Caco-2 (cell line): ENCODE data around the gene CSNK1A1. TPM values are rescaled to one million over a fixed set of nuclear protein-coding genes. Genes with fewer than 3 reads are reported as not detected.

Experiments used
- BruUV-seq: library from RNA; stranded (reverse); fragments of 400-500 nt; replicated peaks from 2 replicates; lab custom pipeline; 2021; lab: Mats Ljungman, UMichigan
- CTCF ChIA-PET: fragments of 300-600 bp; sonication (Branson Sonifier 250); formaldehyde crosslinking; loops from one replicate; lab custom pipeline; 2022; ENCODE audit warnings: antibody characterized with exemption; lab: Charles Lee
- POLR2A ChIA-PET: fragments of 300-600 bp; sonication (Branson Sonifier 250); formaldehyde crosslinking; loops from one replicate; lab custom pipeline; 2022; ENCODE audit warnings: antibody characterized with exemption; lab: Charles Lee
- DNase-seq, 2 experiments: peaks; one replicate each; pipeline versions ENCODE4 v3.0.0 to v3.0.0-alpha.2; 2020 to 2022
- H3K27me3 ChIP-seq: replicated peaks from 2 replicates; pipeline ENCODE4 v1.6.0; 2011; ENCODE audit warnings: low read length; ENCODE audit not compliant: control insufficient read depth, insufficient read depth
- H3K36me3 ChIP-seq: 2 replicates; pipeline ENCODE4 v1.5.1; 2011; ENCODE audit warnings: low read length; ENCODE audit not compliant: control insufficient read depth, insufficient read depth
- H3K4me1 ChIP-seq: fragments of 250-450 bp; sonication (Bioruptor Pico); 2 replicates; pipeline ENCODE4 v1.5.1; 2020; ENCODE audit warnings: mild to moderate bottlenecking
- H3K4me3 ChIP-seq: 2 replicates; pipeline ENCODE4 v1.5.1; 2011; ENCODE audit warnings: low read depth, mild to moderate bottlenecking, control low read depth, low read length
- H3K9me3 ChIP-seq: fragments of 250-450 bp; sonication (Bioruptor Pico); 2 replicates; pipeline ENCODE4 v1.5.1; 2020; ENCODE audit warnings: mild to moderate bottlenecking, moderate library complexity
- H3K27ac Mint-ChIP-seq: one replicate; pipeline ENCODE4 v1.8.0; 2022; ENCODE audit warnings: mixed read lengths; ENCODE audit not compliant: unreplicated experiment
- H3K27me3 Mint-ChIP-seq: one replicate; pipeline ENCODE4 v1.8.0; 2022; ENCODE audit warnings: mixed read lengths; ENCODE audit not compliant: insufficient read depth, unreplicated experiment
- H3K36me3 Mint-ChIP-seq: one replicate; pipeline ENCODE4 v1.8.0; 2022; ENCODE audit warnings: mild to moderate bottlenecking, mixed read lengths; ENCODE audit not compliant: insufficient read depth, unreplicated experiment
- H3K4me1 Mint-ChIP-seq: one replicate; pipeline ENCODE4 v1.8.0; 2022; ENCODE audit warnings: low read depth, mixed read lengths; ENCODE audit not compliant: unreplicated experiment
- H3K4me3 Mint-ChIP-seq: one replicate; pipeline ENCODE4 v1.8.0; 2022; ENCODE audit warnings: mild to moderate bottlenecking, moderate library complexity, mixed read lengths; ENCODE audit not compliant: unreplicated experiment
- H3K9me3 Mint-ChIP-seq: one replicate; pipeline ENCODE4 v1.8.0; 2022; ENCODE audit warnings: mixed read lengths; ENCODE audit not compliant: unreplicated experiment
- CTCF ChIP-seq, 2 experiments: fragments of 200-600 bp in 1 of 2; IDR thresholded peaks; 1 replicate in 1 of 2; 2 replicates in 1 of 2; pipeline versions ENCODE4 v1.5.1 to v1.8.0; 2011 to 2022; ENCODE audit warnings: antibody characterized with exemption in 1 of 2, control low read depth in 1 of 2, inconsistent platforms in 1 of 2, low read depth in 1 of 2, low read length in 1 of 2, mild to moderate bottlenecking in 1 of 2, moderate library complexity in 1 of 2; ENCODE audit not compliant: insufficient read depth in 1 of 2, severe bottlenecking in 1 of 2, unreplicated experiment in 1 of 2
- intact Hi-C: fragments of 100-400 bp; cut with micrococcal nuclease; formaldehyde crosslinking; loops from one replicate; pipeline ENCODE4 v1.10.0; 2022; ENCODE audit not compliant: unreplicated experiment
- total RNA-seq: library from RNA; stranded (reverse); gene quantifications from 2 replicates; pipeline ENCODE4 v1.2.3, GENCODE V29; 2022

CSNK1A1 gene
- total RNA-seq, 1 experiment from 2014 or later = 264 TPM

- no peaks in the 10 kb centered on the region for H3K27me3 Mint-ChIP-seq
- ChIA-PET POLR2A (no interaction called here), CTCF (interaction anchor here (0.7 kb wide), 1 partner anchor 51 kb away, joined by 3 read pairs; no protein-coding TSS in a partner anchor)
- intact Hi-C loops = no loop called here
- peaks cover 66% of the 10 kb centered on the region for H3K36me3 Mint-ChIP-seq
- H3K4me3 Mint-ChIP-seq = no peak overlapping the region
- DNase-seq = no peak
- H3K4me1 Mint-ChIP-seq = no peaks in the 10 kb centered on the region
- no peaks in the 10 kb centered on the region for H3K36me3 ChIP-seq
- TF ChIP-seq CTCF (IDR thresholded peaks at IDR 0.05; ENCODE audit: insufficient read depth in 1 of 2, low read depth in 1 of 2, low read length in 1 of 2, severe bottlenecking in 1 of 2, unreplicated experiment in 1 of 2) = no peak
- peaks cover 3% of the 10 kb centered on the region; the same call in 1 of the 2 replicates for H3K4me1 ChIP-seq
- no peak overlapping the region for H3K27ac Mint-ChIP-seq
- no peaks in the 10 kb centered on the region for H3K9me3 ChIP-seq
- no peaks in the 10 kb centered on the region for H3K27me3 ChIP-seq
- no peaks in the 10 kb centered on the region for H3K9me3 Mint-ChIP-seq
- BruUV-seq = no TSS peak
- no peak overlapping the region for H3K4me3 ChIP-seq
Observed at GRCh38 chr5:149493316-149493715, 57.9 kb downstream of the CSNK1A1 start.

- no peaks in the 10 kb centered on the region for H3K9me3 Mint-ChIP-seq
- intact Hi-C loops = no loop called here
- H3K4me3 Mint-ChIP-seq = no peak overlapping the region
- BruUV-seq = no TSS peak
- POLR2A ChIA-PET = no interaction called here
- Histone ChIP-seq H3K27me3 (no peaks in the 10 kb centered on the region), H3K4me3 (no peak overlapping the region), H3K36me3 (no peaks in the 10 kb centered on the region), H3K4me1 (peaks cover 3% of the 10 kb centered on the region; the same call in 1 of the 2 replicates), H3K9me3 (no peaks in the 10 kb centered on the region)
- no peak overlapping the region for H3K27ac Mint-ChIP-seq
- CTCF ChIA-PET = no interaction called here
- no peaks in the 10 kb centered on the region for H3K4me1 Mint-ChIP-seq
- TF ChIP-seq CTCF (IDR thresholded peaks at IDR 0.05; ENCODE audit: insufficient read depth in 1 of 2, low read depth in 1 of 2, low read length in 1 of 2, severe bottlenecking in 1 of 2, unreplicated experiment in 1 of 2) = no peak
- H3K27me3 Mint-ChIP-seq = no peaks in the 10 kb centered on the region
- H3K36me3 Mint-ChIP-seq = peaks cover 66% of the 10 kb centered on the region
- DNase-seq = no peak
Observed at GRCh38 chr5:149492781-149493180, 58.5 kb downstream of the CSNK1A1 start.

GRCh38 chr5:149490599-149491485 is 60.4 kb downstream of the CSNK1A1 start:
- H3K9me3 Mint-ChIP-seq = no peaks in the 10 kb centered on the region
- H3K27me3 ChIP-seq = no peaks in the 10 kb centered on the region
- no peak overlapping the region for H3K4me3 ChIP-seq
- no peak for DNase-seq
- BruUV-seq = no TSS peak
- no peaks in the 10 kb centered on the region for H3K9me3 ChIP-seq
- H3K4me3 Mint-ChIP-seq = no peak overlapping the region
- peaks cover 69% of the 10 kb centered on the region for H3K36me3 Mint-ChIP-seq
- POLR2A ChIA-PET = no interaction called here
- H3K36me3 ChIP-seq = no peaks in the 10 kb centered on the region
- no peaks in the 10 kb centered on the region for H3K27me3 Mint-ChIP-seq
- intact Hi-C loops = no loop called here
- peak in 1 of 2 experiments; percentile 1 for TF ChIP-seq CTCF (IDR thresholded peaks at IDR 0.05; ENCODE audit: insufficient read depth in 1 of 2, low read depth in 1 of 2, low read length in 1 of 2, severe bottlenecking in 1 of 2, unreplicated experiment in 1 of 2)
- H3K4me1 Mint-ChIP-seq = peaks cover 18% of the 10 kb centered on the region
- peaks cover 21% of the 10 kb centered on the region for H3K4me1 ChIP-seq
- CTCF ChIA-PET = interaction anchor here (1.2 kb wide), 1 partner anchor 39 kb away, joined by 4 read pairs; no protein-coding TSS in a partner anchor
- H3K27ac Mint-ChIP-seq = no peak overlapping the region
